Effector CD4-positive, alpha-beta T cell (primary cell): ENCODE results near the gene RAB11FIP2.

Source experiments
- DNase-seq: peaks from one replicate; pipeline ENCODE4 v3.0.0-alpha.2; 2020

Gene RAB11FIP2

DNA sequence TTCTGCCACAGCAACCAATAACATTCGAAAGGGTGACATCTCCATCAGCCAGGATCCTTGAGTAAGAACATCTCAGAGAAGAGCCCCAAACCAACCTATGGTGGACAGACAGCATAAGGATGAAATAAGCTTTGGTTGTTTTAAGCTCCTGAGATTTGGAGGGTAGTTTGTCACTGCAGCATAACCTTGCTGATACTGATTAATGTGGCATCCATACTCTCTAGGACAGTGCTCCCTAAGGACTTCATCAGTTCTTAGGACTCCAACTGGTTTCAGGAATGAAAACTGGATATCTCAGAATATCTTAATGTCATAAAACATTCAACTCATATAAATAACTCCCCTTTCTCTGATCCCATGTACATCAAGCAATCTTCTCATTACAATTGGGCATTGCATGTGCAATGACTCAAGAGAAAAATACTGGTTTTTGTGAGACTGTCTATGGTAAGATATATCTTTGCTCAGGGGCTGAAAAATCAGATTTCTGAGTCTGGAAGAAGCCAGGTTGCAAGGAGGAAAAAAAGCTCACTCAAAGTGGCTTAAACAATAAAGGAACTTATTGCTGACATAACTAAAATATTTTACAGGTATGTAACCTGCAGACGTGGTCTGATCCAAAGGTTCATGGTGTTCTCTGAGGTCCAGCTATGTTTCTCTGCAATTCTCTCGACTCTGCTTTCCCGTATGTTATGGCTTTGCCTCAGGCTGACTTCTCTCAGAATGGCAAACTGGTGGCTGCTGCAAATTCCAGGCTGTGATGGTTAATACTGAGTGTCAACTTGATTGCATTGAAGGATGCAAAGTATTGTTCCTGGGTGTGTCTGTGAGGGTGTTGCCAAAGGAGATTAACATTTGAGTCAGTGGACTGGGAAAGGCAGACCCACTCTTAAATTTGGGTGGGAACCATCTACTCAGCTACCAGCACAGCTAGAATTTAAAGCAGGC is 65.7 kb downstream of the RAB11FIP2 start:
- no peak for DNase-seq

DNA sequence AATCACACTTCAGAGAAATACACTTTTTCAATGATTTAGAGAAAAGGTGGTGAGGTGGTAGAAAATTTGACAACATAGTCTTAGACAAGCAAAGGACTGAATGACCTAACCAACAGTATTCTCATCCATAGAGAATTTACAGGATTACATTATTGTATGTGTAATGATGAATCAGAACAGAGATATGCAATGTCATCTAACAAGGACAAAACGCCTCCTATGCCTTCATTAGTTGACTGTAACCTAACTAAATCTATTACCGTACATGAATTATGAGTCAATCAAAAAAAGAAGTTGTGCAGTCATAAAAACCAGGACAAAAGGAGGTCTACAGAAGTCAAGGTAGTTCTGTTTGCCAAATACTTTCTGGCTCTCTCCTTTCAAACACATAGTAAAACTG is 66.5 kb downstream of the RAB11FIP2 start:
- no peak for DNase-seq

GRCh38 chr10:117972168-117972837 is 74.4 kb downstream of the RAB11FIP2 start:
- DNase-seq = no peak

GRCh38 chr10:117970962-117971361 is 75.8 kb downstream of the RAB11FIP2 start:
- no peak for DNase-seq

DNA sequence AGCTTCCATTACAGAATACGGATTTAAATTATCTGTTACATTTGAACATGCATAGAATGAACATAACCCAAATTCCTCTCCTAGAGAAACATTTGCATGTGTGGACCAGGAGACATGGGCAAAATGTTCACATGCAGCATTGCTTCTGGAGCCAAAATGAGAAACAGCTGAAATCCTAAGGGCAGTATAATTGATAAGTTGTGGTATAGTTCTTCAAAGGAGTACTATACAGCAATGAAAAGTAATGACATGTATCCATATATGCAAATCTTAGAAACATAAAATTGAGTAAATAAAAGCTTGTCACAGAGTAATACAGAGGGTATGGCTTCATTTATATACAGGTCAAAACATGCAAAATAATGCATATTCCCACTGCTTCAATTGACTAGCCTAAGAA is 77.1 kb downstream of the RAB11FIP2 start:
- DNase-seq = no peak

DNA sequence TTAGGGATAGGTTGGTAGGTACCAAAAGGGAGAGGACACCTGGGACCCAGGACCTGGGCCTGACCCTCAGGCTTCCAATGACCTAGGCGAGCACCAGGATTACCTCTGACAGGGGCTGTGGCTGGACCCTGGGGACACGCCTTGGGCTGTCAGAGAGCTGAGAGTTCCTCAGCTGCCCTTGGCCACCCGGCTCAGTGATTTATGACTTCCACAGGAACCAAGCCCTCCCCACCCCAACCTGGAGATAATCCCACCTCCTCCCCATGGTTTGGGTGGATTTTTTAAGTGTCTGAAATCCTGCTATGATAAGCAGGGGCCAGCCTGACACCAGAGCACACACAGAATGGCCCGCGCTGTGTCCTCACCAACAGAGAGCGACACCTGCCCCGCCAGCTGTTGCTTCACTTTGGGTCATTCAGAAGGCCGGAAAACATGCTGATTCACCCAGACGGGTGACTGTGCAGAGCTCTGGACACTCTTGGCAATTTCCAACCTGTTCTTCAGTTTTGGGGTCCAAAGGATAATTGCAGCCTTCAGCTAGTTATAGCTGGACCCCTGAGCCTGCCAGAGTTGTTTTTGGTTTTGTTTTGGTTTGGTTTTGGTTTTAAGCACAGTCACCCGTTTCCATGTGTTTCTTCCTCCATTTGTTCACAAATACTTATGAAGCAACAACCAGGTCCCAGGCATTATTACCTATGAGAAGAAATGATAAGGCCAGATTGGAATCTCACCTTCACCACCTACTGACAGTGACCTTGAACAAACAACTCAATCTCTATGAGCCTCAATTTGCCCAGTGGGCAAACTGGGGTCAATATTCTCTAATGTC is 78.2 kb downstream of the RAB11FIP2 start:
- DNase-seq = no peak

GRCh38 chr10:117967149-117967650 is 79.5 kb downstream of the RAB11FIP2 start:
- DNase-seq = no peak

DNA sequence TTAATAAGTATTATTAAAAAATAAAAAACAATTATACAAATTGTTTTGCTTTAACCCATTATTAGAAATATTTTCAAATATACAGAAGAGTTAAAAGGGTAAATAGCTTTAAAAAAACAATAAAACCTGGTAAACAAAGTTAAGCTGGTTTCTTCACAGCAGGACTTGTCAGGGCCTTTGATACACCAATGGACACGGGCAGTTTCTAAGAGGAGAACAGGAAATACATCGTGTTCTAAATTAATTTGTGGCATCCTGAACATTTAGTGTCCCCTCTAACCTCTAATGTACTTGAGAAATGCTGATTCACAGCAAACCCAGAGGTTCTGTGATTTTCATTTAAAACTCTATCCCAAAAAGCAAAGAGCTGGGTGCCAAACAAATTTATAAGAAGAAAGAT is 80.8 kb downstream of the RAB11FIP2 start:
- DNase-seq = no peak

GRCh38 chr10:117964536-117964935 is 82.2 kb downstream of the RAB11FIP2 start:
- DNase-seq = no peak

DNA sequence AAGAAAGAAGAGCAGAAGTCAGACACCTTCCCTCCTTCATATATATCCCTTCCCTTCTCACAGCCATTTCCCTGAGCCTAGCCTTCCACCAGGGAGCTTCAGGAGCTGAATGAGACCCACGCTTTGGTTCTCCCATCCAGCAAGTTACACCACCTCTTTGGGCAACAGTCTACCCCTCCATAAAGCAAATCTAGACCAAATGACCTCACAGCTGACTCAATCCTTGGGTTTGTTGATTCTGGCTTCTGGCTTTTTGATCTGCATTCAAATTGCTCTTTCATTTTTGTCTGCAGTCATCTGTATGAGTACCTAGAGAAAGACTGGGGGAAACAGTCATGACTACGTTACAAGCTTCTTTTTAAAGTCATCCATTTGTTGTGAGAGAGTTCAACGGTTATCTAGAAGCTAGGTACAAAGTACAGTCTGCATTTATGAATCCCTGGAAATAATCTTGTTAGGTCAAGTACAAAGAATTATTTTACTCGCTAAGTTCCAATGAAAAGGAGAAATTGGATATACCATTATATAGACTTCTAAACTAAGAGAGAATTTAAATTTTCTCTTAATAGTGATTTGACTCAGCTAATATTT is 86.3 kb downstream of the RAB11FIP2 start:
- no peak for DNase-seq

GRCh38 chr10:117956972-117957371 is 89.8 kb downstream of the RAB11FIP2 start:
- DNase-seq = no peak

DNA sequence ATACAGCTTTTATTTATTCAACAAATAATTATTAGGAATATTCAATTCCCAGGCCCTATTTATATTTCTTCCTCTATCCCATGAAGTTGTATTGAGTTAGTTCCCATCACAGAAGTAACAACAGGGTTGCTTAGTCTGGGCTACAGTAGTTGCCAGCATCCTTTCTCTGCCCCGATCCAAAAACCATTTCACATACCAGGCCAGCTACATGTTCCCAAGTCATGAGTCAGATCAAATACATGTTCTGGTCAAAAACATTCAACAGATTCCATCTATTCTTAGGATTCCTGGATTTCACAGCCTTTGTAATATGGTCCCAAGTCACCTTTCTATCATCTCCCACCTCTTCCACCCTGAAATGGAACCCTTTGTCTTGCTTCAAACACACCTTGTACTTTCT is 91.6 kb downstream of the RAB11FIP2 start:
- DNase-seq = no peak
